GM19351 (cell line): ENCODE data around the gene PPARA.

ENCODE experiments used
- ATAC-seq: cut with Tn5 transposase; IDR thresholded peaks from one replicate; pipeline ENCODE4 v1.9.1; 2021; ENCODE audit warnings: mild to moderate bottlenecking, moderate library complexity; ENCODE audit not compliant: unreplicated experiment

Gene PPARA

DNA sequence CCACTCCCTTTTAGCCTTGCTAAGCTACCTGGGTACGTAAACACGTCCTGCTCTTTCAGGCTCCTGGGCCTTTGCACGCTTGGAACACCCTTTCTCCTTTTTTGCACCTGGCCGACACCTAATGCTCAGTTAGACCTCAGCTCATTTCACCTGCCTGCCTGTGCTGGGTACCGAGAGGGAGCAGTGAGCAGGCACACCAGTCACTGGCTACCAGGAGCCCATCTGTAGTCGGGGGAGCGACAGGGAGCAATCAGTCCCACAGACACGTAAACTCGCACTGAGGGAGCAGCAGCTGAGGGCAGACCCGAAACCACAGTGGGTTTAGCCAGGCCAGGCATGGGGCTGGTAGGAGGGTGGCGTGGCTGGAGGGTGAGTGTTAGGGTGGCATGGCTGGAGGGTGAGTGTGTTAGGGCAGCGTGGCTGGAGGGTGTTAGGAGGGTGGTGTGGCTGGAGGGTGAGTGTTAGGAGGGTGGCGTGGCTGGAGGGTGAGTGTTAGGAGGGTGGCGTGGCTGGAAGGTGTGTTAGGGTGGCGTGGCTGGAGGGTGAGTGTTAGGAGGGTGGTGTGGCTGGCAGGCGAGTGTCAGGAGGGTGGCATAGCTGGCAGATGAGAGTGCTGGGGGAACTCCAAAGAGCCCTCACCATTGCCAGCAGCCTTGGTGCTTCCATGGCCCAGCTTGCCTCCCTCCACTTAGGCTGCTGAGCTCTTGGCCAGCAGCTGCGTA, 140.0 kb downstream of the PPARA start:
- ATAC-seq = no peak

DNA sequence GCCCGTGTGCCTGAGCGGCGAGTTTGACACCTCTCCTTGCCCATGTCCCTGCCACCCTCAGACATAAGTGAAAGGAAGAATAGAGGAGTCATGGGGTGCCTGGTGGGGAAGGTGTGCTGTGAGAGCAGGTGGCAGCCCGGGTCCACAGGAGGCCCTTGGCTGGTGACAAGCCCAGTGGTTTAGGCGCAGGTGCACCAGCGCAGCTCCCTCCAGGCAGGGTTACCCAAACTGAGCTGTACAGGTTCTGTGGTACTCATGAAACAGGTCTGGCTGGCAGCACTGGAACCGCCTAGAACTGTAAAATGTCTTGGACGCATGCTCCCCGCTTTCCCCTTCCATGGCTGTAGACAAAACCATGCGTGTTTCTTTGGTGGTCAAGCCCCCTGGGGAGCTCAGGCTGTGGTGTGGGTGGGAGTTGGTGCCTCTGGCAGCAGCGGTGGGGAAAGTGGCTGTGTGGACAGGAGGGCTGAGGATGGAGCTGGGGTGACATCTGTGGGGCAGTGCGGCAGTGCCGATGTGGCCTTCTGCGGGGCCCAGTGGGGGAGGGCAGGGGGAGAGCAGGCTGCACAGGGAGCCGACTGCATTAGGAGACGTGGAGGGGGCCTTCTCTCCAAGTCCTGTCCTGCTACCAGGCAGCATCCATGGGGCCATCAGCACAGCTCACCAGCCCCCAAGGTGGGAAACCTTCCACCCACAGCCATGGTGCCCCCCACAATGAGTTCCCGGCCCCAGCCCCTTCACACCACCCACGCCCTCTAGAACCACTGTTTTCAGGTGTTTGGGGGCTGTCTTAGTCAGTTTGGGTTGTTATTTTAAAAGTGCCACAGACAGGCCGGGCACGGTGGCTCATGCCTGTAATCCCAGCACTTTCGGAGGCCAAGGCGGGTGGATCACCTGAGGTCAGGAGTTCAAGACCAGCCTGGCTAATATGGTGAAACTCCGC, 140.8 kb downstream of the PPARA start:
- no peak for ATAC-seq

DNA sequence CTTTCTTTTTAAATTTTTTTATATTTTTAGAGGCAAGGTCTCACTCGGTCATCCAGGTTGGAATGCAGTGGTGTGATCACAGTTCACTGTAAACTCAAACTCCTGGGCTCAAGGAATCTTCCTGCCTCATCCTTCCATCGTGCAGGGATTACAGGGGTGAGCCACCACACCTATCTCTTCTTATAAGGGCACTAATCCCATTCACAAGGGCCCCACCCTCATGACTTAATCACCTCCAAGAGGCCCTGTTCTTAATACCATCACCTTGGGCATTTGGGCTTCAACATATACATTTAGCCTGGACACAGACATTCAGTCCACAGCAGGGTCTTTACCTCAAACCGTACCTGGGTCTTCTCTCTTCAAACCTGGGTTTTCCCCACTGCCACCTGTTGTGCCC, 141.8 kb downstream of the PPARA start:
- no peak for ATAC-seq

DNA sequence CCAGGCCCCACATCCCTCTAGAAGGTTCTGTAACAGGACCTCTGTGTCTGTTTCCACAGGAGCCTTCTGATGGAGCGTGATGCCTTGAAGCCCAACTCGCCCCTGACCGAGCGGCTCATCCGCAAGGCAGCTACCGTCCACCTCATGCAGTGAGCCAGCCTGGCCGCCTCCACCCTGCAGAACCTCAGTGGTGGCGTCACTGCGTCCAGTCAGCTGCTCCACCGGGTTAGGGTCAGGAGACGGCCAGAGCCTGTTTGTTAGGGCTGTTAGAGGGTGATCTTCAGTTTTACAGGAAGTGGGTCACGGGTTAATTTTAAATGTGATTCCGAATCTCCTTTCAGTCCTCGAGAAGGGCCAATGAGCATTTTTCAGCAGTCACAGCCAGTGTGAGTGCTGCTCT, 142.4 kb downstream of the PPARA start:
- ATAC-seq = no peak
